Measurements from ENCODE around the gene ANKLE1.

ANKLE1 gene

GRCh38 chr19:17243211-17243829 lies 38.4 kb upstream of the ANKLE1 start:
- H3K4me1 ChIP-seq: peaks cover 11% of the 10 kb centered on the region
- H3K4me3 ChIP-seq (ENCODE audit: low read depth, low read length): peak overlapping the region; percentile 90
- H3K27me3 ChIP-seq: no peaks in the 10 kb centered on the region
- H3K36me3 ChIP-seq: peaks cover 19% of the 10 kb centered on the region
- no peak for TF ChIP-seq CTCF (IDR thresholded peaks at IDR 0.05; ENCODE audit: low read depth, low read length)
- H3K9me3 ChIP-seq: no peaks in the 10 kb centered on the region
- DNase-seq: no peak

- peak overlapping the region; percentile 90 for H3K4me3 ChIP-seq (ENCODE audit: low read depth, low read length)
- peak; percentile 76 for DNase-seq
- H3K9me3 ChIP-seq: no peaks in the 10 kb centered on the region
- H3K4me1 ChIP-seq: peaks cover 11% of the 10 kb centered on the region
- H3K27me3 ChIP-seq: no peaks in the 10 kb centered on the region
- TF ChIP-seq CTCF (IDR thresholded peaks at IDR 0.05; ENCODE audit: low read depth, low read length): no peak
- peaks cover 13% of the 10 kb centered on the region for H3K36me3 ChIP-seq
Measured at GRCh38 chr19:17243830-17244617, 37.7 kb upstream of the ANKLE1 start.

GRCh38 chr19:17244618-17245534 lies 36.8 kb upstream of the ANKLE1 start:
- no peak for TF ChIP-seq CTCF (IDR thresholded peaks at IDR 0.05; ENCODE audit: low read depth, low read length)
- Histone ChIP-seq H3K36me3 (peaks cover 13% of the 10 kb centered on the region), H3K4me1 (peaks cover 11% of the 10 kb centered on the region), H3K27me3 (no peaks in the 10 kb centered on the region), H3K9me3 (no peaks in the 10 kb centered on the region), H3K4me3 (ENCODE audit: low read depth, low read length) (peak overlapping the region; percentile 90)
- no peak for DNase-seq

- H3K27me3 ChIP-seq: no peaks in the 10 kb centered on the region
- peak within 1 kb of the TSS; percentile 90 for H3K4me3 ChIP-seq (ENCODE audit: low read depth, low read length)
- peaks cover 6% of the 10 kb centered on the region for H3K36me3 ChIP-seq
- peaks cover 11% of the 10 kb centered on the region for H3K4me1 ChIP-seq
- no peaks in the 10 kb centered on the region for H3K9me3 ChIP-seq
- no peak for DNase-seq
- TF ChIP-seq CTCF (IDR thresholded peaks at IDR 0.05; ENCODE audit: low read depth, low read length): no peak
Measured at GRCh38 chr19:17245535-17245984, 36.1 kb upstream of the ANKLE1 start, which contains the start of gene NR2F6. Gene NR2F6, minus strand, starts transcription at chr19:17245919. Its CDS starts 699 bp downstream, at chr19:17245220.

GRCh38 chr19:17246681-17247425 lies 34.8 kb upstream of the ANKLE1 start:
- Histone ChIP-seq H3K27me3 (no peaks in the 10 kb centered on the region), H3K36me3 (no peaks in the 10 kb centered on the region), H3K4me3 (ENCODE audit: low read depth, low read length) (peak overlapping the region; percentile 65), H3K9me3 (no peaks in the 10 kb centered on the region), H3K4me1 (peaks cover 11% of the 10 kb centered on the region)
- no peak for TF ChIP-seq CTCF (IDR thresholded peaks at IDR 0.05; ENCODE audit: low read depth, low read length)
- DNase-seq: peak; percentile 73

Measured in BE2C (cell line).